HepG2 (cell line): ENCODE results near the gene LAMB4. TPM values are rescaled to one million over a fixed set of nuclear protein-coding genes. Genes with fewer than 3 reads are reported as not detected.

ENCODE experiments used
- BRD4 ChIP-seq: sonication (generic); formaldehyde crosslinking; IDR thresholded peaks from 2 replicates; pipeline ENCODE4 v1.4.0; 2020; ENCODE audit warnings: missing genetic modification reagents
- DMAP1 ChIP-seq: IDR thresholded peaks from 2 replicates; pipeline ENCODE4 v1.6.1; 2016
- FOXA1 ChIP-seq, 2 experiments: fragments of 450-650 bp in 1 of 2; sonication (generic) in 1 of 2; formaldehyde crosslinking in 1 of 2; IDR thresholded peaks; 2 replicates each; pipeline versions ENCODE4 v1.4.0 to v1.6.1; 2016 to 2020; ENCODE audit warnings: missing genetic modification reagents in 1 of 2
- GATAD2A ChIP-seq: IDR thresholded peaks from 2 replicates; pipeline ENCODE4 v1.6.1; 2016
- NCOR1 ChIP-seq: fragments of 200-600 bp; sonication (generic); IDR thresholded peaks from 2 replicates; pipeline ENCODE4 v1.7.0; 2017; ENCODE audit warnings: antibody characterized with exemption, low read length, borderline replicate concordance
- RCOR2 ChIP-seq: IDR thresholded peaks from 2 replicates; pipeline ENCODE4 v1.6.1; 2016; ENCODE audit warnings: missing biosample characterization, missing genetic modification reagents
- RXRA ChIP-seq: sonication (generic); formaldehyde crosslinking; IDR thresholded peaks from 2 replicates; pipeline ENCODE4 v1.5.1; 2020; ENCODE audit warnings: missing genetic modification reagents
- TBP ChIP-seq: sonication (generic); formaldehyde crosslinking; IDR thresholded peaks from 2 replicates; pipeline ENCODE4 v1.5.0; 2020; ENCODE audit warnings: missing genetic modification reagents
- ZNF124 ChIP-seq: sonication (generic); formaldehyde crosslinking; IDR thresholded peaks from 2 replicates; pipeline ENCODE4 v1.4.0; 2020; ENCODE audit warnings: missing genetic modification reagents
- ZNF326 ChIP-seq: sonication (generic); formaldehyde crosslinking; IDR thresholded peaks from 2 replicates; pipeline ENCODE4 v1.4.0; 2020; ENCODE audit warnings: missing genetic modification reagents, borderline replicate concordance
- ZNF530 ChIP-seq: sonication (generic); formaldehyde crosslinking; IDR thresholded peaks from 2 replicates; pipeline ENCODE4 v1.5.0; 2020; ENCODE audit warnings: low read depth, mild to moderate bottlenecking, missing genetic modification reagents
- ZNF720 ChIP-seq: sonication (generic); formaldehyde crosslinking; IDR thresholded peaks from 2 replicates; pipeline ENCODE4 v1.4.0; 2020; ENCODE audit warnings: missing genetic modification reagents
- polyA plus RNA-seq, 8 experiments: library from polyadenylated mRNA; depleted of rRNA in 3 of 8; stranded (reverse) in 7 of 8; unstranded in 1 of 8; fragments of >200 nt; fragmentation: Illumina TruSeq in 4 of 8; extraction: Trizol in 4 of 8; gene quantifications; 2 replicates each; pipeline versions ENCODE4 v1.2.1 to v1.2.3, GENCODE V29; 2011 to 2016; ENCODE audit warnings: low read depth in 4 of 8, missing spikeins in 1 of 8, mixed read lengths in 1 of 8; ENCODE audit not compliant: insufficient read depth in 1 of 8
- total RNA-seq, 5 experiments: library from RNA; depleted of rRNA; stranded (reverse); fragments of >200 nt; fragmentation: Illumina TruSeq; extraction: Trizol; gene quantifications; 2 replicates each; pipeline ENCODE4 v1.2.3, GENCODE V29; 2016; ENCODE audit warnings: low read depth in 1 of 5
- TF ChIP-seq, protein P1 (sequence below): sonication (generic); formaldehyde crosslinking; IDR thresholded peaks from 2 replicates; pipeline ENCODE4 v1.9.0; 2022; ENCODE audit warnings: missing genetic modification reagents, mild to moderate bottlenecking, borderline replicate concordance
- TF ChIP-seq, protein P2 (sequence below): sonication (generic); formaldehyde crosslinking; IDR thresholded peaks from 2 replicates; pipeline ENCODE4 v1.4.0; 2020; ENCODE audit warnings: missing genetic modification reagents
- TF ChIP-seq, protein P3 (sequence below): IDR thresholded peaks from 2 replicates; pipeline ENCODE4 v1.6.1; 2016; ENCODE audit warnings: missing genetic modification reagents, missing compliant biosample characterization
- TF ChIP-seq, protein P4 (sequence below): sonication (generic); formaldehyde crosslinking; IDR thresholded peaks from 2 replicates; pipeline ENCODE4 v1.4.0; 2020; ENCODE audit warnings: missing genetic modification reagents

Gene LAMB4
- total and polyA plus RNA-seq, 2 of the 13 experiments (the other 11 are each of a cell fraction or from before 2014, with no cell fraction given): 0.05 TPM; not detected in 1

- TF ChIP-seq BRD4 (CRISPR knock-in tag): no peak
- TF ChIP-seq, protein P1, sequence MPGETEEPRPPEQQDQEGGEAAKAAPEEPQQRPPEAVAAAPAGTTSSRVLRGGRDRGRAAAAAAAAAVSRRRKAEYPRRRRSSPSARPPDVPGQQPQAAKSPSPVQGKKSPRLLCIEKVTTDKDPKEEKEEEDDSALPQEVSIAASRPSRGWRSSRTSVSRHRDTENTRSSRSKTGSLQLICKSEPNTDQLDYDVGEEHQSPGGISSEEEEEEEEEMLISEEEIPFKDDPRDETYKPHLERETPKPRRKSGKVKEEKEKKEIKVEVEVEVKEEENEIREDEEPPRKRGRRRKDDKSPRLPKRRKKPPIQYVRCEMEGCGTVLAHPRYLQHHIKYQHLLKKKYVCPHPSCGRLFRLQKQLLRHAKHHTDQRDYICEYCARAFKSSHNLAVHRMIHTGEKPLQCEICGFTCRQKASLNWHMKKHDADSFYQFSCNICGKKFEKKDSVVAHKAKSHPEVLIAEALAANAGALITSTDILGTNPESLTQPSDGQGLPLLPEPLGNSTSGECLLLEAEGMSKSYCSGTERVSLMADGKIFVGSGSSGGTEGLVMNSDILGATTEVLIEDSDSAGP: no peak
- TF ChIP-seq ZNF124 (CRISPR knock-in tag): 0 out of 2 replicates have a peak, but pooled peaks have one; percentile 44
- 0 out of 2 replicates have a peak, but pooled peaks have one; percentile 20 for TF ChIP-seq FOXA1 (IDR thresholded peaks at IDR 0.05)
- TF ChIP-seq FOXA1 (CRISPR knock-in tag; IDR thresholded peaks at IDR 0.05): peak; percentile 95
- no peak for TF ChIP-seq ZNF530 (CRISPR knock-in tag)
- TF ChIP-seq, protein P2, sequence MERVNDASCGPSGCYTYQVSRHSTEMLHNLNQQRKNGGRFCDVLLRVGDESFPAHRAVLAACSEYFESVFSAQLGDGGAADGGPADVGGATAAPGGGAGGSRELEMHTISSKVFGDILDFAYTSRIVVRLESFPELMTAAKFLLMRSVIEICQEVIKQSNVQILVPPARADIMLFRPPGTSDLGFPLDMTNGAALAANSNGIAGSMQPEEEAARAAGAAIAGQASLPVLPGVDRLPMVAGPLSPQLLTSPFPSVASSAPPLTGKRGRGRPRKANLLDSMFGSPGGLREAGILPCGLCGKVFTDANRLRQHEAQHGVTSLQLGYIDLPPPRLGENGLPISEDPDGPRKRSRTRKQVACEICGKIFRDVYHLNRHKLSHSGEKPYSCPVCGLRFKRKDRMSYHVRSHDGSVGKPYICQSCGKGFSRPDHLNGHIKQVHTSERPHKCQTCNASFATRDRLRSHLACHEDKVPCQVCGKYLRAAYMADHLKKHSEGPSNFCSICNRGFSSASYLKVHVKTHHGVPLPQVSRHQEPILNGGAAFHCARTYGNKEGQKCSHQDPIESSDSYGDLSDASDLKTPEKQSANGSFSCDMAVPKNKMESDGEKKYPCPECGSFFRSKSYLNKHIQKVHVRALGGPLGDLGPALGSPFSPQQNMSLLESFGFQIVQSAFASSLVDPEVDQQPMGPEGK (CRISPR knock-in tag): peak; percentile 77
- no peak for TF ChIP-seq TBP
- TF ChIP-seq GATAD2A: peak; percentile 86
- TF ChIP-seq RCOR2 (CRISPR knock-in tag): 0 out of 2 replicates have a peak, but pooled peaks have one; percentile 44
- no peak for TF ChIP-seq ZNF720
- TF ChIP-seq DMAP1 (CRISPR knock-in tag): peak; percentile 37; the same call in 1 of the 2 replicates
- TF ChIP-seq NCOR1: peak; percentile 22; the same call in 1 of the 2 replicates
- no peak; the same call in 1 of the 2 replicates for TF ChIP-seq RXRA (CRISPR knock-in tag)
- no peak for TF ChIP-seq ZNF326 (CRISPR knock-in tag)
- TF ChIP-seq, protein P3, sequence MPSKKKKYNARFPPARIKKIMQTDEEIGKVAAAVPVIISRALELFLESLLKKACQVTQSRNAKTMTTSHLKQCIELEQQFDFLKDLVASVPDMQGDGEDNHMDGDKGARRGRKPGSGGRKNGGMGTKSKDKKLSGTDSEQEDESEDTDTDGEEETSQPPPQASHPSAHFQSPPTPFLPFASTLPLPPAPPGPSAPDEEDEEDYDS (CRISPR knock-in tag): peak; percentile 34; the same call in 1 of the 2 replicates
- TF ChIP-seq, protein P4, sequence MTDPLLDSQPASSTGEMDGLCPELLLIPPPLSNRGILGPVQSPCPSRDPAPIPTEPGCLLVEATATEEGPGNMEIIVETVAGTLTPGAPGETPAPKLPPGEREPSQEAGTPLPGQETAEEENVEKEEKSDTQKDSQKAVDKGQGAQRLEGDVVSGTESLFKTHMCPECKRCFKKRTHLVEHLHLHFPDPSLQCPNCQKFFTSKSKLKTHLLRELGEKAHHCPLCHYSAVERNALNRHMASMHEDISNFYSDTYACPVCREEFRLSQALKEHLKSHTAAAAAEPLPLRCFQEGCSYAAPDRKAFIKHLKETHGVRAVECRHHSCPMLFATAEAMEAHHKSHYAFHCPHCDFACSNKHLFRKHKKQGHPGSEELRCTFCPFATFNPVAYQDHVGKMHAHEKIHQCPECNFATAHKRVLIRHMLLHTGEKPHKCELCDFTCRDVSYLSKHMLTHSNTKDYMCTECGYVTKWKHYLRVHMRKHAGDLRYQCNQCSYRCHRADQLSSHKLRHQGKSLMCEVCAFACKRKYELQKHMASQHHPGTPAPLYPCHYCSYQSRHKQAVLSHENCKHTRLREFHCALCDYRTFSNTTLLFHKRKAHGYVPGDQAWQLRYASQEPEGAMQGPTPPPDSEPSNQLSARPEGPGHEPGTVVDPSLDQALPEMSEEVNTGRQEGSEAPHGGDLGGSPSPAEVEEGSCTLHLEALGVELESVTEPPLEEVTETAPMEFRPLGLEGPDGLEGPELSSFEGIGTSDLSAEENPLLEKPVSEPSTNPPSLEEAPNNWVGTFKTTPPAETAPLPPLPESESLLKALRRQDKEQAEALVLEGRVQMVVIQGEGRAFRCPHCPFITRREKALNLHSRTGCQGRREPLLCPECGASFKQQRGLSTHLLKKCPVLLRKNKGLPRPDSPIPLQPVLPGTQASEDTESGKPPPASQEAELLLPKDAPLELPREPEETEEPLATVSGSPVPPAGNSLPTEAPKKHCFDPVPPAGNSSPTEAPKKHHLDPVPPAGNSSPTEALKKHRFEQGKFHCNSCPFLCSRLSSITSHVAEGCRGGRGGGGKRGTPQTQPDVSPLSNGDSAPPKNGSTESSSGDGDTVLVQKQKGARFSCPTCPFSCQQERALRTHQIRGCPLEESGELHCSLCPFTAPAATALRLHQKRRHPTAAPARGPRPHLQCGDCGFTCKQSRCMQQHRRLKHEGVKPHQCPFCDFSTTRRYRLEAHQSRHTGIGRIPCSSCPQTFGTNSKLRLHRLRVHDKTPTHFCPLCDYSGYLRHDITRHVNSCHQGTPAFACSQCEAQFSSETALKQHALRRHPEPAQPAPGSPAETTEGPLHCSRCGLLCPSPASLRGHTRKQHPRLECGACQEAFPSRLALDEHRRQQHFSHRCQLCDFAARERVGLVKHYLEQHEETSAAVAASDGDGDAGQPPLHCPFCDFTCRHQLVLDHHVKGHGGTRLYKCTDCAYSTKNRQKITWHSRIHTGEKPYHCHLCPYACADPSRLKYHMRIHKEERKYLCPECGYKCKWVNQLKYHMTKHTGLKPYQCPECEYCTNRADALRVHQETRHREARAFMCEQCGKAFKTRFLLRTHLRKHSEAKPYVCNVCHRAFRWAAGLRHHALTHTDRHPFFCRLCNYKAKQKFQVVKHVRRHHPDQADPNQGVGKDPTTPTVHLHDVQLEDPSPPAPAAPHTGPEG (CRISPR knock-in tag): peak; percentile 20; the same call in 1 of the 2 replicates
Measured at GRCh38 chr7:108034586-108034985, 95.6 kb downstream of the LAMB4 start (continued).
